ENCODE data around the gene ANKRD33B.

- TF ChIP-seq, protein P1, sequence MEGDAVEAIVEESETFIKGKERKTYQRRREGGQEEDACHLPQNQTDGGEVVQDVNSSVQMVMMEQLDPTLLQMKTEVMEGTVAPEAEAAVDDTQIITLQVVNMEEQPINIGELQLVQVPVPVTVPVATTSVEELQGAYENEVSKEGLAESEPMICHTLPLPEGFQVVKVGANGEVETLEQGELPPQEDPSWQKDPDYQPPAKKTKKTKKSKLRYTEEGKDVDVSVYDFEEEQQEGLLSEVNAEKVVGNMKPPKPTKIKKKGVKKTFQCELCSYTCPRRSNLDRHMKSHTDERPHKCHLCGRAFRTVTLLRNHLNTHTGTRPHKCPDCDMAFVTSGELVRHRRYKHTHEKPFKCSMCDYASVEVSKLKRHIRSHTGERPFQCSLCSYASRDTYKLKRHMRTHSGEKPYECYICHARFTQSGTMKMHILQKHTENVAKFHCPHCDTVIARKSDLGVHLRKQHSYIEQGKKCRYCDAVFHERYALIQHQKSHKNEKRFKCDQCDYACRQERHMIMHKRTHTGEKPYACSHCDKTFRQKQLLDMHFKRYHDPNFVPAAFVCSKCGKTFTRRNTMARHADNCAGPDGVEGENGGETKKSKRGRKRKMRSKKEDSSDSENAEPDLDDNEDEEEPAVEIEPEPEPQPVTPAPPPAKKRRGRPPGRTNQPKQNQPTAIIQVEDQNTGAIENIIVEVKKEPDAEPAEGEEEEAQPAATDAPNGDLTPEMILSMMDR (conservative IDR thresholded peaks at IDR 0.05; ENCODE audit: low read depth, low read length): no peak
- TF ChIP-seq EZH2 (IDR thresholded peaks at IDR 0.05; ENCODE audit: low read length, unreplicated experiment): no peak
Observed at GRCh38 chr5:10559871-10560270, 4.0 kb upstream of the ANKRD33B start.

Data from PC-3 (cell line).